Liver (tissue), 9 donors: ENCODE results near the gene CEP76. TPM values are rescaled to one million over a fixed set of nuclear protein-coding genes. Genes with fewer than 3 reads are reported as not detected.

ENCODE experiments used
- DNase-seq: peaks from one replicate; pipeline ENCODE4 v3.0.0-alpha.2; 2017; ENCODE audit warnings: low spot score
- H3K27ac ChIP-seq, 2 donors: one replicate each; pipeline ENCODE4 v1.7.0; 2013; ENCODE audit warnings: inconsistent platforms in 2 of 2, low read length in 2 of 2, control low read depth in 1 of 2, low read depth in 1 of 2, mild to moderate bottlenecking in 1 of 2
- H3K27me3 ChIP-seq, 4 donors: one replicate each; pipeline versions ENCODE4 v1.6.1 to v1.7.0; 2013; ENCODE audit warnings: low read length in 3 of 4, inconsistent platforms in 1 of 4, mild to moderate bottlenecking in 1 of 4, moderate library complexity in 1 of 4; ENCODE audit not compliant: control insufficient read depth in 4 of 4, insufficient read depth in 4 of 4
- H3K36me3 ChIP-seq, 4 donors: one replicate each; pipeline versions ENCODE4 v1.6.1 to v1.7.0; 2013; ENCODE audit warnings: low read length in 3 of 4, mild to moderate bottlenecking in 3 of 4, low read depth in 1 of 4, moderate library complexity in 1 of 4; ENCODE audit not compliant: control insufficient read depth in 4 of 4, insufficient read depth in 3 of 4
- H3K4me1 ChIP-seq, 4 donors: one replicate each; pipeline versions ENCODE4 v1.6.1 to v1.7.0; 2013; ENCODE audit warnings: low read length in 3 of 4, mild to moderate bottlenecking in 3 of 4, moderate library complexity in 1 of 4; ENCODE audit not compliant: control insufficient read depth in 4 of 4, insufficient read depth in 4 of 4
- H3K4me3 ChIP-seq, 3 donors: one replicate each; pipeline versions ENCODE4 v1.6.1 to v1.7.0; 2013; ENCODE audit warnings: low read length in 3 of 3, control low read depth in 1 of 3, low read depth in 1 of 3, mild to moderate bottlenecking in 1 of 3
- H3K9ac ChIP-seq, 2 donors: one replicate each; pipeline ENCODE4 v1.7.0; 2013; ENCODE audit warnings: low read length in 2 of 2, mild to moderate bottlenecking in 2 of 2, moderate library complexity in 2 of 2, control low read depth in 1 of 2, low read depth in 1 of 2
- H3K9me3 ChIP-seq, 4 donors: one replicate each; pipeline versions ENCODE4 v1.6.1 to v1.7.0; 2013; ENCODE audit warnings: low read length in 3 of 4; ENCODE audit not compliant: control insufficient read depth in 4 of 4
- EGR1 ChIP-seq, 2 donors: IDR thresholded peaks; 2 replicates each; pipeline ENCODE4 v1.6.1; 2016 to 2018; ENCODE audit warnings: antibody characterized with exemption in 2 of 2, low read depth in 2 of 2
- FOXA1 ChIP-seq: IDR thresholded peaks from 2 replicates; pipeline ENCODE4 v1.6.1; 2016; ENCODE audit warnings: antibody characterized with exemption
- FOXA2 ChIP-seq: IDR thresholded peaks from 2 replicates; pipeline ENCODE4 v1.6.1; 2016; ENCODE audit warnings: antibody characterized with exemption
- GABPA ChIP-seq, 2 donors: IDR thresholded peaks in 1 of 2; conservative IDR thresholded peaks in 1 of 2; 2 replicates each; pipeline ENCODE4 v1.6.1; 2016; ENCODE audit warnings: antibody characterized with exemption in 2 of 2, mild to moderate bottlenecking in 1 of 2, moderate library complexity in 1 of 2
- HNF4A ChIP-seq, 2 donors: conservative IDR thresholded peaks; 2 replicates each; pipeline ENCODE4 v1.6.1; 2016; ENCODE audit warnings: antibody characterized with exemption in 2 of 2, mild to moderate bottlenecking in 2 of 2
- JUND ChIP-seq, 2 donors: IDR thresholded peaks; 2 replicates each; pipeline ENCODE4 v1.6.1; 2016; ENCODE audit warnings: antibody characterized with exemption in 2 of 2
- NR2F2 ChIP-seq: IDR thresholded peaks from 2 replicates; pipeline ENCODE4 v1.6.1; 2016; ENCODE audit warnings: antibody characterized with exemption
- RAD21 ChIP-seq, 2 donors: IDR thresholded peaks; 2 replicates each; pipeline ENCODE4 v1.6.1; 2016; ENCODE audit warnings: antibody characterized with exemption in 2 of 2, mild to moderate bottlenecking in 2 of 2
- RXRA ChIP-seq, 2 donors: IDR thresholded peaks; 2 replicates each; pipeline ENCODE4 v1.6.1; 2017 to 2018; ENCODE audit warnings: antibody characterized with exemption in 2 of 2, mild to moderate bottlenecking in 1 of 2
- SP1 ChIP-seq: IDR thresholded peaks from 2 replicates; pipeline ENCODE4 v1.6.1; 2018; ENCODE audit warnings: antibody characterized with exemption, mild to moderate bottlenecking
- TAF1 ChIP-seq: conservative IDR thresholded peaks from 2 replicates; pipeline ENCODE4 v1.6.1; 2016; ENCODE audit warnings: antibody characterized with exemption, mild to moderate bottlenecking
- WGBS: extraction: QIAGEN DNeasy Blood & Tissue Kit; methylation state at CpG from one replicate; pipeline ENCODE4 v1.1.7; 2013; 5-methylcytosine and 5-hydroxymethylcytosine counted together
- polyA plus RNA-seq, 2 donors: library from polyadenylated mRNA; stranded (reverse) in 1 of 2; unstranded in 1 of 2; fragments of 200-250 nt in 1 of 2; fragments of >200 nt in 1 of 2; fragmentation: Nextera tagmentation in 1 of 2; extraction: Ambion mirVana in 1 of 2; gene quantifications; one replicate each; pipeline versions ENCODE4 v1.2.1 to v1.2.3, GENCODE V29; 2013 to 2015
- total RNA-seq, 2 donors: library from RNA; depleted of rRNA; stranded (reverse); fragments of >200 nt; gene quantifications; one replicate each; pipeline ENCODE4 v1.2.3, GENCODE V29; 2014
- TF ChIP-seq, protein P1 (sequence below): fragments of 150-350 bp; IDR thresholded peaks from 2 replicates; pipeline ENCODE4 v1.5.1; 2017; ENCODE audit warnings: improper control_type of control experiment, low read depth, low read length; ENCODE audit not compliant: missing input control
- TF ChIP-seq, protein P2 (sequence below): IDR thresholded peaks from 2 replicates; pipeline ENCODE4 v1.6.1; 2016; ENCODE audit warnings: antibody characterized with exemption
- TF ChIP-seq, protein P3 (sequence below): IDR thresholded peaks from 2 replicates; pipeline ENCODE4 v1.6.1; 2016; ENCODE audit warnings: antibody characterized with exemption, mild to moderate bottlenecking
- donor health status: healthy.
- donor health status: healthy.
- donor health status: healthy.
- donor health status: healthy.
- donor health status: healthy.

The CEP76 gene
- total and polyA plus RNA-seq, 4 donors, result 1.3 to 11.8 (median 4.2) TPM

DNA sequence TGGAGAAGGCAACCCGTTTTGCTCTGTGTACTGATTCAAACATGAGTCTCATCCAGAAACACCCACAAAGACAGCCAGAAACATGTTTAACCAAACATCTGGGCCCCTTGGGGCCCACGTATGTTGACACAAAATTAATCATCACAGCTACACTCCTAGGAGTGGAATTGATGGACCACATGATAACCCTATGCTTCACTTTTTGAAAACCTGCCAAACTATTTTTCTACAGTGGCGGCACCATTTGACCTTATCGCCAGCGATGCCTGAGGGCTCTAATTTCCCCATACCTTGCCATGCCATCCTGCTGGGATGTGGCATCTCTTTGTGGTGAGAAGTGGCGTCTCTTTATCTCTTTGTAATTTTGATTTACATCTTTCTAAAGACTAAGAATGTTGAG lies 38.8 kb upstream of the CEP76 start:
- Histone ChIP-seq H3K9me3 (no peaks in the 10 kb centered on the region), H3K36me3 (no peaks in the 10 kb centered on the region), H3K9ac (no peak overlapping the region), H3K4me1 (no peaks in the 10 kb centered on the region), H3K27me3 (no peaks in the 10 kb centered on the region), H3K4me3 (no peak overlapping the region), H3K27ac (no peak overlapping the region)
- WGBS, result 90% methylated on average over 6 of the region's 6 CpGs
- no peak for DNase-seq
- TF ChIP-seq, protein P1, sequence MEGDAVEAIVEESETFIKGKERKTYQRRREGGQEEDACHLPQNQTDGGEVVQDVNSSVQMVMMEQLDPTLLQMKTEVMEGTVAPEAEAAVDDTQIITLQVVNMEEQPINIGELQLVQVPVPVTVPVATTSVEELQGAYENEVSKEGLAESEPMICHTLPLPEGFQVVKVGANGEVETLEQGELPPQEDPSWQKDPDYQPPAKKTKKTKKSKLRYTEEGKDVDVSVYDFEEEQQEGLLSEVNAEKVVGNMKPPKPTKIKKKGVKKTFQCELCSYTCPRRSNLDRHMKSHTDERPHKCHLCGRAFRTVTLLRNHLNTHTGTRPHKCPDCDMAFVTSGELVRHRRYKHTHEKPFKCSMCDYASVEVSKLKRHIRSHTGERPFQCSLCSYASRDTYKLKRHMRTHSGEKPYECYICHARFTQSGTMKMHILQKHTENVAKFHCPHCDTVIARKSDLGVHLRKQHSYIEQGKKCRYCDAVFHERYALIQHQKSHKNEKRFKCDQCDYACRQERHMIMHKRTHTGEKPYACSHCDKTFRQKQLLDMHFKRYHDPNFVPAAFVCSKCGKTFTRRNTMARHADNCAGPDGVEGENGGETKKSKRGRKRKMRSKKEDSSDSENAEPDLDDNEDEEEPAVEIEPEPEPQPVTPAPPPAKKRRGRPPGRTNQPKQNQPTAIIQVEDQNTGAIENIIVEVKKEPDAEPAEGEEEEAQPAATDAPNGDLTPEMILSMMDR, result no peak
- TF ChIP-seq RXRA (IDR thresholded peaks at IDR 0.05), result no peak
- TF ChIP-seq RAD21 (IDR thresholded peaks at IDR 0.05), result no peak
- TF ChIP-seq SP1, result no peak
- TF ChIP-seq GABPA (IDR thresholded peaks at IDR 0.05 in 1 of 2, conservative IDR thresholded peaks at IDR 0.05 in 1 of 2), result no peak
- TF ChIP-seq, protein P2, sequence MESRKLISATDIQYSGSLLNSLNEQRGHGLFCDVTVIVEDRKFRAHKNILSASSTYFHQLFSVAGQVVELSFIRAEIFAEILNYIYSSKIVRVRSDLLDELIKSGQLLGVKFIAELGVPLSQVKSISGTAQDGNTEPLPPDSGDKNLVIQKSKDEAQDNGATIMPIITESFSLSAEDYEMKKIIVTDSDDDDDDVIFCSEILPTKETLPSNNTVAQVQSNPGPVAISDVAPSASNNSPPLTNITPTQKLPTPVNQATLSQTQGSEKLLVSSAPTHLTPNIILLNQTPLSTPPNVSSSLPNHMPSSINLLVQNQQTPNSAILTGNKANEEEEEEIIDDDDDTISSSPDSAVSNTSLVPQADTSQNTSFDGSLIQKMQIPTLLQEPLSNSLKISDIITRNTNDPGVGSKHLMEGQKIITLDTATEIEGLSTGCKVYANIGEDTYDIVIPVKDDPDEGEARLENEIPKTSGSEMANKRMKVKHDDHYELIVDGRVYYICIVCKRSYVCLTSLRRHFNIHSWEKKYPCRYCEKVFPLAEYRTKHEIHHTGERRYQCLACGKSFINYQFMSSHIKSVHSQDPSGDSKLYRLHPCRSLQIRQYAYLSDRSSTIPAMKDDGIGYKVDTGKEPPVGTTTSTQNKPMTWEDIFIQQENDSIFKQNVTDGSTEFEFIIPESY, result no peak
- TF ChIP-seq FOXA1, result no peak
- no peak for TF ChIP-seq HNF4A (conservative IDR thresholded peaks at IDR 0.05)
- TF ChIP-seq JUND (IDR thresholded peaks at IDR 0.05), result no peak

DNA sequence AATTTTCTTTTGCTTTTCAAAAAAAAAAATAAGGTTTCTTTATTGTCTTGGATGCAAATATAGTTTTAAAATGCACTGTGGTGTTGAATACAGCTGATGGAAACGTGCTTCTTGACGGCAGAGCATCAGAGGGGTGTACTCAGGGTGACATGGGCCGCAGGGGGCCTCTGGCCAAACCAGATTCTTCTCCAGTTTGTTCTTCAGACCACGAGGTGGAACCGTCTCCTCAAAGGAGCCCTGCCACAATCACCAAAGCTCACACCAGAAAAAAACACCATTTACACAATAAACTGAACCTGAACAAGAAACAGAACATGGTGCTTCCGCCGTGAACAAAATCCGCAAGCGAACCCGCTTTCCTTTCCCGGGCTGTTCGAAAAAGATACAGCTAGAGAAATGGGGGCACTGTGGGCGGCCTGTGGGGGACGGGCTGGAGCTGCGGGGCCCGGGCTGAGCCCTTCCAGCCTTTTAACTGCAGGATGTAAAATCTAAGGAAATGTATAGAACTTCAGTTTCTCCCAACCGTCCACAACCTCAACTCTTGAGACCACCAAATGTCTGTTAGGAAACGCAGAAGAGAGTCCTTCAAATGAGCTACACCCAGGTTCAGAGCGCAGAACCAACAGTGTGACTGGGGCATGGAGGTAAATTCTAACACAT lies 34.9 kb upstream of the CEP76 start:
- Histone ChIP-seq H3K36me3 (no peaks in the 10 kb centered on the region), H3K4me3 (no peak overlapping the region), H3K4me1 (no peaks in the 10 kb centered on the region), H3K9ac (no peak overlapping the region), H3K27ac (no peak overlapping the region), H3K9me3 (no peaks in the 10 kb centered on the region), H3K27me3 (no peaks in the 10 kb centered on the region)
- whole genome bisulfite sequencing, result 87% methylated on average over 19 of the region's 19 CpGs
- TF ChIP-seq NR2F2 (no peak), TAF1 (no peak), EGR1 (IDR thresholded peaks at IDR 0.05; ENCODE audit: low read depth in 2 of 2) (no peak), JUND (IDR thresholded peaks at IDR 0.05) (no peak), FOXA2 (no peak), RXRA (IDR thresholded peaks at IDR 0.05) (no peak)
- TF ChIP-seq, protein P1, result no peak
- TF ChIP-seq, protein P3, sequence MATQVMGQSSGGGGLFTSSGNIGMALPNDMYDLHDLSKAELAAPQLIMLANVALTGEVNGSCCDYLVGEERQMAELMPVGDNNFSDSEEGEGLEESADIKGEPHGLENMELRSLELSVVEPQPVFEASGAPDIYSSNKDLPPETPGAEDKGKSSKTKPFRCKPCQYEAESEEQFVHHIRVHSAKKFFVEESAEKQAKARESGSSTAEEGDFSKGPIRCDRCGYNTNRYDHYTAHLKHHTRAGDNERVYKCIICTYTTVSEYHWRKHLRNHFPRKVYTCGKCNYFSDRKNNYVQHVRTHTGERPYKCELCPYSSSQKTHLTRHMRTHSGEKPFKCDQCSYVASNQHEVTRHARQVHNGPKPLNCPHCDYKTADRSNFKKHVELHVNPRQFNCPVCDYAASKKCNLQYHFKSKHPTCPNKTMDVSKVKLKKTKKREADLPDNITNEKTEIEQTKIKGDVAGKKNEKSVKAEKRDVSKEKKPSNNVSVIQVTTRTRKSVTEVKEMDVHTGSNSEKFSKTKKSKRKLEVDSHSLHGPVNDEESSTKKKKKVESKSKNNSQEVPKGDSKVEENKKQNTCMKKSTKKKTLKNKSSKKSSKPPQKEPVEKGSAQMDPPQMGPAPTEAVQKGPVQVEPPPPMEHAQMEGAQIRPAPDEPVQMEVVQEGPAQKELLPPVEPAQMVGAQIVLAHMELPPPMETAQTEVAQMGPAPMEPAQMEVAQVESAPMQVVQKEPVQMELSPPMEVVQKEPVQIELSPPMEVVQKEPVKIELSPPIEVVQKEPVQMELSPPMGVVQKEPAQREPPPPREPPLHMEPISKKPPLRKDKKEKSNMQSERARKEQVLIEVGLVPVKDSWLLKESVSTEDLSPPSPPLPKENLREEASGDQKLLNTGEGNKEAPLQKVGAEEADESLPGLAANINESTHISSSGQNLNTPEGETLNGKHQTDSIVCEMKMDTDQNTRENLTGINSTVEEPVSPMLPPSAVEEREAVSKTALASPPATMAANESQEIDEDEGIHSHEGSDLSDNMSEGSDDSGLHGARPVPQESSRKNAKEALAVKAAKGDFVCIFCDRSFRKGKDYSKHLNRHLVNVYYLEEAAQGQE, result no peak
- no peak for DNase-seq
